Measurements from ENCODE around the gene PIGS. TPM values are rescaled to one million over a fixed set of nuclear protein-coding genes. Genes with fewer than 3 reads are reported as not detected.
"Not testable (repeated sequence)": the region's sequence is repeated elsewhere in the genome, so short reads cannot be mapped to it uniquely, and the experiment has no call there.

Gene PIGS
- total RNA-seq, 1 donor from 2014 or later, result 70.9 TPM

DNA sequence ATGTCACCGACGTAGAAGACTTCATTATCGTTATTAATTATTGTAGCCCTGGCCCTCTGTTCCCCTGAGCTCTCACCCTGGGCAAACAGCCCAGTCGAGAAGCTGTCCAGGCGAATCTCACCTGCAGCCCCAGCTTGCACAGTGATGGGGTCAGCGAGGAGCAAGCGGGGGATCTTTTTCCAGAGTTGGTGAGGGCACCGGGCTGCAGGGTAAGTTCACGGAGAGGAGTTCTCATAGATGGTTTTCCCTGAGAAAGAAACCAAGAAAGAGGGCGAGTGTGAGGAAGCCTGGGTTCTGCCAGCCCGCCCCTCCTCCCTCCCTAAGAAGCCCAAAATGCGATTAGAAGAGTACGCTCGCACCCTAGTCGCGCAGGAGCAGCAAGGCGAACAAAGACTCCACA lies 27.1 kb upstream of the PIGS start:
- H3K27me3 Mint-ChIP-seq, result no peaks in the 10 kb centered on the region

DNA sequence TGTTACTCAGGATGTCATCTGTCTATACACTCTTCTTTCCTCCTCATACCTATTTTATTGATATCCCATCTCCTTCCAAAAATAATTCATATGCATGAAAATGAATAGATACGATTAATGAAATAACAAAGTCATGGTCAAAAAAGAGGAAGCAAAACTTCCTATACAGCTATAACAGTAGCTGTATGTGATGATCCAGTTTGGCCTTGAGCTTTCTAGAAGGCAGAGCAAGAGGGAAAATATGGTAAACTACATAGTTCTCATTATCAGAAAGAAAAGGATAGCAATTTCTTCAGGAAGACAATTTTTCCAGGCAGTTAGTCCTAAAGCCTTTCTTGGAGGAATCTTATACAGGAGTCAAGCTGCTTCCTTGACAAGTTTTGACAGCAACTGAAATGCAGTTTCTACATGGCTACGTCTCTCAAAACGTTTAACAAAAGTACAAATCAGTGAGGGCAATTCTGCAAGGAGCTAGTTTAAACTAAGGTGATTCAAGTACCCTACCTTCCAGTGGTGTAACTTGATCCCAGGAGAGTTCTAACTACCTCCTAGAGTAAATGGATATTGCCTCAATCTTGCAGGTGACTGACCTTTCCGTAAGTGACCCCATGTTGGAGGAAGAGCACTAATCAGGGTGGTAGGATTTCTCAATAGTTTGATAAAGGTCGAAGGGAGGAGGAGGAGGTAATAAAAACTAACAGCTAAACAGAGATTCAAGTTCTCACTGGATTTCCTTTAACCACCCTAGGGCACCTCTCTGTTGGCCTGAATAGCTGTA lies 26.5 kb upstream of the PIGS start:
- no peak for DNase-seq
- peak overlapping the region; percentile 91 for H3K4me3 Mint-ChIP-seq
- peaks cover 23% of the 10 kb centered on the region for H3K4me1 Mint-ChIP-seq
- H3K27me3 Mint-ChIP-seq, result no peaks in the 10 kb centered on the region
- H3K36me3 Mint-ChIP-seq (ENCODE audit: low read depth), result peaks cover 16% of the 10 kb centered on the region
- peak overlapping the region; percentile 98 for H3K27ac Mint-ChIP-seq
- intact Hi-C loops (cut with micrococcal nuclease), result loop anchor here (2.0 kb wide), 2 partner anchors 49 to 65 kb away; partner anchors contain the start of gene SUPT6H
- no peaks in the 10 kb centered on the region for H3K9me3 Mint-ChIP-seq

More for the DNA sequence above, 27.1 kb upstream of the PIGS start:
- Mint-ChIP-seq H3K4me3 (peak overlapping the region; percentile 91), H3K36me3 (ENCODE audit: low read depth) (peaks cover 11% of the 10 kb centered on the region), H3K4me1 (peaks cover 23% of the 10 kb centered on the region), H3K9me3 (no peaks in the 10 kb centered on the region), H3K27ac (peak overlapping the region; percentile 98)
- intact Hi-C loops (cut with micrococcal nuclease), result loop anchor here (2.0 kb wide), 2 partner anchors 50 to 64 kb away; partner anchors contain the start of gene SUPT6H
- DNase-seq, result no peak

GRCh38 chr17:28592260-28592659 lies 20.9 kb upstream of the PIGS start:
- no peak for DNase-seq
- Mint-ChIP-seq H3K27ac (peak overlapping the region; percentile 56), H3K9me3 (no peaks in the 10 kb centered on the region), H3K4me3 (no peak overlapping the region), H3K27me3 (no peaks in the 10 kb centered on the region), H3K36me3 (ENCODE audit: low read depth) (peaks cover 41% of the 10 kb centered on the region), H3K4me1 (peaks cover 7% of the 10 kb centered on the region)
- intact Hi-C loops (cut with micrococcal nuclease), result no loop called here

DNA sequence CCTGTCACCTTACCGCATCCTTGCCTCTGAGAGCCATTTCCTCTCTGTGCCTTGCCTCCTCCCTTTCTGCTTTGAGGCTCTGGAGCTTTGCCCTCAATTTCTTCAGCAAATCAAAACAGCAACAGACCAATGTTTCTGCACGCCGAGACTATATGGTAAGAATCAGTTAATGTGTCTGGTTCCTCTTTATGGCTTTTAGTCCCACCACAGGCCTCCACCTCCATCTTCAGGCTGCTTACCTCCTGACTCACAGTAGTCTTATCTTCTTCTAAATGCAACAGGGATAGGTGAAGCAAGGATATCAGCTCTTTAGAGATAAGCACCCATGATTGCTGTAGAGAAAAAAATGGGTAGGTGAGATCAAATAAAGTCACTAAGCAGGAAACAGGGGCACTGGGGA lies 14.5 kb upstream of the PIGS start:
- no peaks in the 10 kb centered on the region for H3K27me3 Mint-ChIP-seq
- H3K9me3 Mint-ChIP-seq, result no peaks in the 10 kb centered on the region
- peaks cover 35% of the 10 kb centered on the region for H3K36me3 Mint-ChIP-seq (ENCODE audit: low read depth)
- no peak for DNase-seq
- intact Hi-C loops (cut with micrococcal nuclease), result no loop called here
- H3K27ac Mint-ChIP-seq, result peak overlapping the region; percentile 10
- H3K4me3 Mint-ChIP-seq, result no peak overlapping the region
- H3K4me1 Mint-ChIP-seq, result peaks cover 2% of the 10 kb centered on the region

GRCh38 chr17:28584434-28584833 lies 13.1 kb upstream of the PIGS start:
- H3K27me3 Mint-ChIP-seq, result no peaks in the 10 kb centered on the region
- intact Hi-C loops (cut with micrococcal nuclease), result no loop called here
- DNase-seq, result no peak
- no peak overlapping the region for H3K27ac Mint-ChIP-seq
- H3K36me3 Mint-ChIP-seq (ENCODE audit: low read depth), result peaks cover 41% of the 10 kb centered on the region
- H3K4me3 Mint-ChIP-seq, result no peak overlapping the region
- peaks cover 16% of the 10 kb centered on the region for H3K4me1 Mint-ChIP-seq
- no peaks in the 10 kb centered on the region for H3K9me3 Mint-ChIP-seq

- Mint-ChIP-seq H3K36me3 (ENCODE audit: low read depth) (peaks cover 40% of the 10 kb centered on the region), H3K4me3 (no peak overlapping the region), H3K4me1 (peaks cover 21% of the 10 kb centered on the region), H3K27ac (no peak overlapping the region), H3K9me3 (no peaks in the 10 kb centered on the region), H3K27me3 (no peaks in the 10 kb centered on the region)
- intact Hi-C loops (cut with micrococcal nuclease), result no loop called here
- DNase-seq, result no peak
Observed at GRCh38 chr17:28582513-28582912, 11.2 kb upstream of the PIGS start.

- intact Hi-C loops (cut with micrococcal nuclease), result no loop called here
- H3K27ac Mint-ChIP-seq, result no peak overlapping the region
- H3K4me3 Mint-ChIP-seq, result no peak overlapping the region
- no peaks in the 10 kb centered on the region for H3K9me3 Mint-ChIP-seq
- H3K27me3 Mint-ChIP-seq, result no peaks in the 10 kb centered on the region
- H3K36me3 Mint-ChIP-seq (ENCODE audit: low read depth), result peaks cover 40% of the 10 kb centered on the region
- peaks cover 31% of the 10 kb centered on the region for H3K4me1 Mint-ChIP-seq
- no peak for DNase-seq
Observed at GRCh38 chr17:28580959-28581358, 9.6 kb upstream of the PIGS start.

- Mint-ChIP-seq H3K4me1 (peaks cover 39% of the 10 kb centered on the region), H3K27me3 (no peaks in the 10 kb centered on the region), H3K36me3 (ENCODE audit: low read depth) (peaks cover 37% of the 10 kb centered on the region), H3K27ac (peak overlapping the region; percentile 83), H3K4me3 (peak overlapping the region; percentile 58), H3K9me3 (no peaks in the 10 kb centered on the region)
- peak; percentile 77 for DNase-seq
- intact Hi-C loops (cut with micrococcal nuclease), result loop anchor here (1.0 kb wide), 1 partner anchor 20 kb away; the partner anchor contains the start of gene SPAG5
Observed at GRCh38 chr17:28579526-28579925, 8.2 kb upstream of the PIGS start.

DNA sequence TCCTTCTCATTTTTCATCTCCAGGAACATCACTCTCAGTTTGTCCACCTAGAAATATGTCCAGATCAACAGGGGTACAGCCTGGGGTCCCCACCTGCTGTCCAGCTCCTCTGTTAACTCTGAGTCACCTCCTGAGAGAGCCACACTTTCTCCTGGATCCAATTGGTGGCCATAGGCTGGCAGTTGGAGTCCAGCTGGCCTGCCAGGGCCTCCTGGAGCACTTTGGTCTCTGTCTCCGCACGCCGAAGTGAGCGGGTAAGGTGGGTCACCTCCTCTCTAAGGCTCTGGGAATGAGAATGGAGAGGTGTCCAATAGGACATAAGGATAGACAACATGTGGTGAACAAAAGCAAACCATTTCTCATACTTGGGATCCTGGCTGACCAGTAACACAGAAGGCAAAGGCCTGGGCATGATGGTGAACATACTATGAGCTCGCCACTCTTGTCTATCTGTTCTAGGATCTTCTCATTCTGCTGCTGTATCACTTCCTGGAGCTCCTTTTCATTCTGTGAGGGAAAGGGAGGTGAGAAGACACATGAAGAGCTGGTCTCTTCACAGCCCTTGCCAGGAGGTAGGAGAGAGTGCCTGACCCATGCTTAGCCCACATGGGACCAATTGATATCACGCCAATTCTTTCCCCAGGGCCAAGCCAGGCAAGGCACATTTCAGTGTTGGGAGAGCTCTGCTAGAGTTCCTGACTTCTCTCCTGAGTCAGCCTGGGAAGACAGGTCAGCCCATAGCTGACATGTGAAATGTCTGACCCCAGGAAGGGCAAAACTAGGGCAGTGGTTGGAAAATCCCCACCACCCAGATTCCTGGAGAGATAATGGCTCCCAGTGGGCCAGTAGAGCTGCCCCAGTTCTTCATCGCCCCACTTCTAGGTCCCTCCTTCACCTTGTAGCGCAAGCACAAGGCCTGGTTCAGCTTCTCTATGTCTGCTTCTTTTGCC lies 7.2 kb upstream of the PIGS start:
- Mint-ChIP-seq H3K27me3 (no peaks in the 10 kb centered on the region), H3K36me3 (ENCODE audit: low read depth) (peaks cover 46% of the 10 kb centered on the region), H3K27ac (peak overlapping the region; percentile 83), H3K4me1 (peaks cover 43% of the 10 kb centered on the region), H3K9me3 (no peaks in the 10 kb centered on the region), H3K4me3 (peak overlapping the region; percentile 58)
- intact Hi-C loops (cut with micrococcal nuclease), result loop anchor here (1.0 kb wide), 1 partner anchor 21 kb away; the partner anchor contains the start of gene SPAG5
- DNase-seq, result no peak

DNA sequence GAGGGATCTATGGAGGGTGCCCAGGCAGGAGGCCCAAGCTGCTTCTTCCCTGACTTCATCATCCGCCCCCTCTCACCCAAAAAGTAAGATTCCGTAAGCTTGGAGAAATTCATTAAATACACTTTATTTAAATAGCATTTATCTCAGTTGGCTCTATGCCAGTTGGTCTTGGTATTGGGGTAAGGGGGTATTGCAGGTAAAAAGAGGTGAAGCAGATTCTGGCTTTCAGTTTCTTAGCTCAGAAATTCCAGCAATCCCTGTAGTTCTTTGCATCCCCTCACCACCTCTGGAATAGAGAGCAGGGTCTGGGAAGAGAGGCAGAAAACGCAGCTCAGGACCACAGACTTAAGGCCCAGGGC lies 6.1 kb upstream of the PIGS start:
- DNase-seq, result no peak
- H3K27me3 Mint-ChIP-seq, result no peaks in the 10 kb centered on the region
- peak overlapping the region; percentile 94 for H3K27ac Mint-ChIP-seq
- peaks cover 51% of the 10 kb centered on the region for H3K4me1 Mint-ChIP-seq
- no peaks in the 10 kb centered on the region for H3K9me3 Mint-ChIP-seq
- peak overlapping the region; percentile 95 for H3K4me3 Mint-ChIP-seq
- intact Hi-C loops (cut with micrococcal nuclease), result no loop called here
- peaks cover 53% of the 10 kb centered on the region for H3K36me3 Mint-ChIP-seq (ENCODE audit: low read depth)

GRCh38 chr17:28576758-28577465 lies 5.6 kb upstream of the PIGS start, which contains the start of gene ALDOC:
TSS of gene ALDOC (minus strand) at chr17:28576895. CDS start at chr17:28575532, 1,363 bp downstream.
- H3K4me1 Mint-ChIP-seq, result peaks cover 56% of the 10 kb centered on the region
- H3K4me3 Mint-ChIP-seq, result peak within 1 kb of the TSS; percentile 95
- peak; percentile 100 for DNase-seq
- H3K27me3 Mint-ChIP-seq, result no peaks in the 10 kb centered on the region
- no peaks in the 10 kb centered on the region for H3K9me3 Mint-ChIP-seq
- H3K27ac Mint-ChIP-seq, result peak within 1 kb of the TSS; percentile 94
- peaks cover 53% of the 10 kb centered on the region for H3K36me3 Mint-ChIP-seq (ENCODE audit: low read depth)
- intact Hi-C loops (cut with micrococcal nuclease), result no loop called here

DNA sequence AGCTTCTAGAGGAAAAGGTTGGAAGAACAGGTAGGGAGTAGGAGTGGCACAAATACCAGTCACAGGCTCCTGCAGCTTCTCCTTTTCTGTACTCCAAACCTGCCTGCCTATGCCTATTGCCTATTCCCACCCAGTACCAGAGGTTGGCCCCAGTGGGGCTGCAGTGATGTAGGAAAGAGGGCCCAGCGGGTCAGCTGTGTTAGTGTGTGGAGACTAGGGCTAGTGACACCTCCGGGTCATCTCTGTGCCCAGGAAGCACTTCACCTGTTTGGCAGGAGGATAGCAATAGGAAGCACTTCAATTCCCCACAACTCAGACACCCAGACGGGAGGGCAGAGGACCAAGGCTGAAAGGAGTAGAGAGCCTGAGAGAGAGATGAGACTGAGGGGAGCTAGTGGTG lies 4.7 kb upstream of the PIGS start:
- Mint-ChIP-seq H3K4me1 (peaks cover 58% of the 10 kb centered on the region), H3K27ac (peak overlapping the region; percentile 94), H3K4me3 (peak overlapping the region; percentile 95), H3K36me3 (ENCODE audit: low read depth) (peaks cover 53% of the 10 kb centered on the region)
- H3K9me3 Mint-ChIP-seq; H3K27me3 Mint-ChIP-seq; intact Hi-C loops (cut with micrococcal nuclease): not testable (repeated sequence)
- DNase-seq, result peak; percentile 67

DNA sequence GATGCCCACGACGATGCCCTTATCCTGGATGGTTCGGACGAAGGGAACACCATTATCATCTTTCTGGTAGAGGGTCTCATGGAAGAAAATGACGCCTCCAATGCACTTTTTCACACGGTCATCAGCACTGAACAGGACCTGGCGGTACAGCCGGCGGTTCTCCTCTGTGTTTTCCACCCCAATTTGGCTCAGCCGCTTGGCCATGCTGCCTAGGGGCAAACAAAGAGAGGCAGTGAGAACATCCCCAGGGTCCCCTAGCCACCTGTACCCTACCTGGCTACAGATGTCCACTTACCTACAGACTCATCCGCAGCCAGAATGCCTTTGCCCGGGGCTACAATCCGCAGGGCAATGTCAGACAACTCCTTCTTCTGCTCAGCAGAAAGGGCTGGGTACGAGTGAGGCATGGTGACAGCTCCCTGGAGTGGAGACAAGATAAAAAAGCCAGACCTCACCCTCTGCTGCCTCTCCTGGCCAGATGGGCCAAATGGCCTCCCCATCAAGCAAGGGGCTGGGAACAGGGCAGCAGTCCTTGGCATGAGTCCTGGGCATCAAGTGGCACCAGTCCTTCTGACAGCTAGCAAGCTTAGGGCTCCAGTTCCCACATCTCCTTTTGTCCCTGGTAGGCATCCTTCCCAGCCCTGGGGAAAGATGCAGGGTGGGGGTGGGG lies 3.9 kb upstream of the PIGS start:
- Mint-ChIP-seq H3K9me3 (no peaks in the 10 kb centered on the region), H3K27me3 (no peaks in the 10 kb centered on the region), H3K4me1 (peaks cover 54% of the 10 kb centered on the region), H3K27ac (no peak overlapping the region), H3K36me3 (ENCODE audit: low read depth) (peaks cover 49% of the 10 kb centered on the region), H3K4me3 (peak overlapping the region; percentile 95)
- DNase-seq, result peak; percentile 65
- intact Hi-C loops (cut with micrococcal nuclease), result no loop called here
